RWPE2 (cell line): ENCODE results near the gene PIF1.

Source experiments
- ATAC-seq: fragments of 200-7000 bp; cut with Tn5 transposase; 3 replicates; pipeline ENCODE4 v1.9.1; 2021; ENCODE audit warnings: low read depth
- DNase-seq: peaks from one replicate; pipeline ENCODE4 v3.0.0-alpha.2; 2020; ENCODE audit warnings: low spot score
- H3K27ac ChIP-seq: fragments of 450-650 bp; 2 replicates; pipeline ENCODE4 v1.5.1; 2017; ENCODE audit warnings: mild to moderate bottlenecking; ENCODE audit not compliant: poor library complexity, severe bottlenecking
- H3K27me3 ChIP-seq: fragments of 250-450 bp; sonication (Bioruptor Pico); 2 replicates; pipeline ENCODE4 v1.5.1; 2021; ENCODE audit warnings: mild to moderate bottlenecking, moderate library complexity; ENCODE audit not compliant: insufficient read depth, poor library complexity, severe bottlenecking
- H3K36me3 ChIP-seq: fragments of 250-450 bp; sonication (Bioruptor Pico); 2 replicates; pipeline ENCODE4 v1.5.1; 2020; ENCODE audit warnings: low read depth, mild to moderate bottlenecking, moderate library complexity
- H3K4me1 ChIP-seq: fragments of 250-450 bp; sonication (Bioruptor Pico); 2 replicates; pipeline ENCODE4 v1.5.1; 2021; ENCODE audit warnings: mild to moderate bottlenecking, moderate library complexity; ENCODE audit not compliant: insufficient read depth, poor library complexity, severe bottlenecking
- H3K4me3 ChIP-seq: fragments of 250-450 bp; sonication (Bioruptor Pico); 2 replicates; pipeline ENCODE4 v1.5.1; 2021; ENCODE audit warnings: mild to moderate bottlenecking, moderate library complexity; ENCODE audit not compliant: severe bottlenecking
- H3K9me3 ChIP-seq: fragments of 250-450 bp; sonication (Bioruptor Pico); 2 replicates; pipeline ENCODE4 v1.5.1; 2021; ENCODE audit warnings: mild to moderate bottlenecking, moderate library complexity; ENCODE audit not compliant: severe bottlenecking
- TF ChIP-seq, protein P1 (sequence below): fragments of 450-650 bp; IDR thresholded peaks from one replicate; pipeline ENCODE4 v1.5.1; 2017; ENCODE audit warnings: mild to moderate bottlenecking, moderate library complexity; ENCODE audit not compliant: poor library complexity, severe bottlenecking

PIF1 gene

DNA sequence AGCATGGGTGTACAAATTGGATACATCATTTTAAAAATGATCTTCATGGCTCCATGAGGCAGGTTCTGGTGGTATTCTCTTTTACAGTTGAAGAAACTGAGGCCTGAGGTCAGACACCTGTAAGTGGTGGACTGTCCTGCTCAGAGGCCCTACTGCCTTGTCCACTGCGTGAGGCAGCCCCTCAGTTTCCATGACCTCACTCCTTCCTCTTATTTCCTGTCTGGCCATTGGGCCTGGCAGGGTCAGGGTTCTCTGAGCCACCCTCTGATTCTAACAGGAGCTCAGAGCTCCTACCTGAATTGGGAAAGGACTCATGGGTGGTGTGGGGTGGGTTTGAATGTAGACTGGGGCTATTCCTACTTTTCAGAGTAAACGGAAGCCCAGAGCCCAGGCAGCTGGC lies 33.8 kb upstream of the PIF1 start:
- H3K4me1 ChIP-seq: no peaks in the 10 kb centered on the region
- DNase-seq: no peak
- H3K27ac ChIP-seq: no peak overlapping the region
- no peak for ATAC-seq
- no peak overlapping the region for H3K4me3 ChIP-seq
- TF ChIP-seq, protein P1, sequence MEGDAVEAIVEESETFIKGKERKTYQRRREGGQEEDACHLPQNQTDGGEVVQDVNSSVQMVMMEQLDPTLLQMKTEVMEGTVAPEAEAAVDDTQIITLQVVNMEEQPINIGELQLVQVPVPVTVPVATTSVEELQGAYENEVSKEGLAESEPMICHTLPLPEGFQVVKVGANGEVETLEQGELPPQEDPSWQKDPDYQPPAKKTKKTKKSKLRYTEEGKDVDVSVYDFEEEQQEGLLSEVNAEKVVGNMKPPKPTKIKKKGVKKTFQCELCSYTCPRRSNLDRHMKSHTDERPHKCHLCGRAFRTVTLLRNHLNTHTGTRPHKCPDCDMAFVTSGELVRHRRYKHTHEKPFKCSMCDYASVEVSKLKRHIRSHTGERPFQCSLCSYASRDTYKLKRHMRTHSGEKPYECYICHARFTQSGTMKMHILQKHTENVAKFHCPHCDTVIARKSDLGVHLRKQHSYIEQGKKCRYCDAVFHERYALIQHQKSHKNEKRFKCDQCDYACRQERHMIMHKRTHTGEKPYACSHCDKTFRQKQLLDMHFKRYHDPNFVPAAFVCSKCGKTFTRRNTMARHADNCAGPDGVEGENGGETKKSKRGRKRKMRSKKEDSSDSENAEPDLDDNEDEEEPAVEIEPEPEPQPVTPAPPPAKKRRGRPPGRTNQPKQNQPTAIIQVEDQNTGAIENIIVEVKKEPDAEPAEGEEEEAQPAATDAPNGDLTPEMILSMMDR: no peak
- no peaks in the 10 kb centered on the region for H3K27me3 ChIP-seq
- no peaks in the 10 kb centered on the region for H3K9me3 ChIP-seq
- H3K36me3 ChIP-seq: peaks cover 4% of the 10 kb centered on the region

GRCh38 chr15:64858021-64858575 lies 32.7 kb upstream of the PIF1 start:
- no peak overlapping the region for H3K27ac ChIP-seq

DNA sequence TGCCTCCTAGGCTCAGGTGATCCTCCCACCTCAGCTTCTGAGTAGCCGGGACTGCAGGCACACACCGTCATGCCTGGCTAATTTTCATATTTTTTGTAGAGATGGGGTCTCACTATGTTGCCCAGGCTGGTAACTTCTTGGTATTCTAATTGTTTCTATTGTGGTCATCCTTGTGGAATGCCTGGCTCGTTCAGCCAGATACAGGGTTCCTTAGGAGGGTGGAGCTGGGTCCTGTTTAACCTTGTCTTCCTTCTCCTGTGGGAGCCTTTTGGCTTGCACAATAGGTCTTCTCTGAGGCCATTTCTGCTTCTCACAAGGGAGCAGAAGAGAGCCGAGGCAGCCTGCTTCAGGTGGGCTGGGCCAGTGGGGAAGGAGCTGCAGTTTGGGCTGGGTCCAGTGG lies 32.0 kb upstream of the PIF1 start:
- TF ChIP-seq, protein P1: no peak
- H3K27me3 ChIP-seq: no peaks in the 10 kb centered on the region
- ATAC-seq: peak; percentile 75
- no peak overlapping the region for H3K4me3 ChIP-seq
- no peak for DNase-seq
- H3K36me3 ChIP-seq: peaks cover 4% of the 10 kb centered on the region
- H3K27ac ChIP-seq: no peak overlapping the region
- H3K9me3 ChIP-seq: no peaks in the 10 kb centered on the region
- peaks cover 6% of the 10 kb centered on the region for H3K4me1 ChIP-seq

More at GRCh38 chr15:64858021-64858575, 32.7 kb upstream of the PIF1 start:
- Histone ChIP-seq H3K36me3 (peaks cover 4% of the 10 kb centered on the region), H3K4me1 (peaks cover 6% of the 10 kb centered on the region), H3K27me3 (no peaks in the 10 kb centered on the region), H3K4me3 (no peak overlapping the region), H3K9me3 (no peaks in the 10 kb centered on the region)
- TF ChIP-seq, protein P1: no peak
- ATAC-seq: no peak
- DNase-seq: no peak

DNA sequence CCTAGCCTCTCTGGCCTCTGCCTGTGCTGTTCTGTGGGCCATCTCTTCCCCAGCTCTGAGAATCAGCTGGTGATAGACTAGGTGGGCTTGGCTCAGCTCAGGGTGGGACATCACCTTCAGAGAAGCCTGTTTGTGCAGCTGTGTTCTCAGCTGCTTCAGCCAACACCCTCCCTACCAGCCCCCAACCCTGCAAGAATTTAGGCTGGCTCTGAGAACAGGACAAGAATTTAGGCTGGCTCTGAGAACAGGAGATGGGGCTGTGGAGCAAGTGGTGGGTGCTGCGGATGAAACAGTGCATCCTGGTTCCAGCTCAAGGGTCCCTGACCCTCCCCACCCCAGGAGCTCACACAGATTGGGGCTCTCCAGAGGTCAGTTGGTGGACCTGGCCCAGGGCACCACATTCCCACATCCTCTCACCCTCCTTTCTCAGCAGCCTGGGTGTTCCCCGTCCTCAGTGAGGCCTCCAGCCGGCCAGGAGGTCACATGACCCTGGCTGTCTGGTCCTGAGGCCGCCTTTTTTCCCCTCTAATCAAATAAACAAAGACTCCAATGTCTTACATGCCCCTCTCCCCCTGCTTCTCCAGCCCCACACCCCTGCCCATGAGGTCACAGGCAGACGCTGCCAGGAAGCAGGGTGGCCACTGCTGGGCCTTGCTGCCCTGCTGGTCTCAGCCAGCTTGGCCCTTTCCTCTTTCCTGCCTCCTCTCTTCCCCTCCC lies 31.1 kb upstream of the PIF1 start:
- peaks cover 4% of the 10 kb centered on the region for H3K36me3 ChIP-seq
- DNase-seq: no peak
- no peak for ATAC-seq
- no peaks in the 10 kb centered on the region for H3K9me3 ChIP-seq
- H3K4me1 ChIP-seq: peaks cover 6% of the 10 kb centered on the region
- TF ChIP-seq, protein P1: no peak
- H3K4me3 ChIP-seq: no peak overlapping the region
- no peak overlapping the region for H3K27ac ChIP-seq
- no peaks in the 10 kb centered on the region for H3K27me3 ChIP-seq
